Right renal cortex interstitium (tissue), 3 donors: ENCODE measurements around the gene HNRNPA0. TPM values are rescaled to one million over a fixed set of nuclear protein-coding genes. Genes with fewer than 3 reads are reported as not detected.

Experiments used
- DNase-seq, 3 donors: peaks; one replicate each; pipeline ENCODE4 v3.0.0-alpha.2; 2013; ENCODE audit warnings: low read depth in 3 of 3, low spot score in 2 of 3
- polyA plus RNA-seq, 3 donors: library from polyadenylated mRNA; unstranded; fragments of 120-200 nt; gene quantifications; one replicate each; pipeline ENCODE4 v1.2.1, GENCODE V29; 2013; ENCODE audit not compliant: insufficient read length in 3 of 3

HNRNPA0 gene
- polyA plus RNA-seq, 3 donors: 65.1 to 66.2 (median 66.1) TPM

- no peak for DNase-seq
These were observed 26.1 kb downstream of the HNRNPA0 start for GRCh38 chr5:137728048-137728447.

GRCh38 chr5:137727623-137728022 lies 26.5 kb downstream of the HNRNPA0 start:
- DNase-seq: no peak

GRCh38 chr5:137724251-137724650 lies 29.9 kb downstream of the HNRNPA0 start:
- no peak for DNase-seq

GRCh38 chr5:137718611-137719010 lies 35.6 kb downstream of the HNRNPA0 start:
- no peak for DNase-seq

- DNase-seq: no peak
These were observed 37.8 kb downstream of the HNRNPA0 start for GRCh38 chr5:137716337-137716736.

GRCh38 chr5:137715456-137715855 lies 38.7 kb downstream of the HNRNPA0 start:
- no peak for DNase-seq

- DNase-seq: no peak
These were observed 39.2 kb downstream of the HNRNPA0 start for GRCh38 chr5:137714946-137715345.

- no peak for DNase-seq
These were observed 39.7 kb downstream of the HNRNPA0 start for GRCh38 chr5:137714494-137714893.

- no peak for DNase-seq
These were observed 42.0 kb downstream of the HNRNPA0 start for GRCh38 chr5:137712139-137712667.

GRCh38 chr5:137710086-137710485 lies 44.1 kb downstream of the HNRNPA0 start:
- DNase-seq: no peak

GRCh38 chr5:137708796-137709559 lies 45.2 kb downstream of the HNRNPA0 start:
- no peak for DNase-seq

GRCh38 chr5:137708062-137708461 lies 46.1 kb downstream of the HNRNPA0 start:
- no peak for DNase-seq

- no peak for DNase-seq
These were observed 47.3 kb downstream of the HNRNPA0 start for GRCh38 chr5:137706841-137707240.

GRCh38 chr5:137705106-137705505 lies 49.1 kb downstream of the HNRNPA0 start:
- DNase-seq: no peak

GRCh38 chr5:137703565-137703964 lies 50.6 kb downstream of the HNRNPA0 start:
- no peak for DNase-seq

- DNase-seq: no peak
These were observed 53.9 kb downstream of the HNRNPA0 start for GRCh38 chr5:137700282-137700680.

- no peak for DNase-seq
These were observed 54.6 kb downstream of the HNRNPA0 start for GRCh38 chr5:137699336-137700281.

GRCh38 chr5:137696481-137696880 lies 57.7 kb downstream of the HNRNPA0 start:
- DNase-seq: no peak

- DNase-seq: no peak
These were observed 58.3 kb downstream of the HNRNPA0 start for GRCh38 chr5:137695651-137696428.
